HG02981 (cell line): ENCODE data around the gene ITGAV.

Experiments used
- ATAC-seq: cut with Tn5 transposase; IDR thresholded peaks from one replicate; pipeline ENCODE4 v1.9.1; 2021; ENCODE audit warnings: mild to moderate bottlenecking, moderate library complexity; ENCODE audit not compliant: unreplicated experiment

Gene ITGAV

DNA sequence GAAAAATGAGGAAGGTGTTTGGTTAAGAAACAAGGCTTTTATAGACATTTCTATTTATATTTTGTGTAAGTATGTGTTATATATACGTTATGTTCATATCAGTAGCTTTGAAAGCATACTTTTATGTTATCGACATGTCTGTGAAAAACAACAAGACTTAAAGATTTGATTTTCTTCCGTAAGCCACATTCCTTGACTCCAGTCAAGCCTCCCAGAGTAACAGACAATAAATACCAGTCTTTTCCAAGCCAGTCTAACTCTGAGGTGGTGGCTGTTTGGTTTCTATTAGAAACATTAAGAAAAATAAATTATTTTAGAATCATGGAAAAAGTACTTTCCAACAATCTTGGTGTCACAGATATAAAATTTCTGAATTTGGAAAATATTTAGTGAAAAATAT, 16.3 kb upstream of the ITGAV start:
- no peak for ATAC-seq

DNA sequence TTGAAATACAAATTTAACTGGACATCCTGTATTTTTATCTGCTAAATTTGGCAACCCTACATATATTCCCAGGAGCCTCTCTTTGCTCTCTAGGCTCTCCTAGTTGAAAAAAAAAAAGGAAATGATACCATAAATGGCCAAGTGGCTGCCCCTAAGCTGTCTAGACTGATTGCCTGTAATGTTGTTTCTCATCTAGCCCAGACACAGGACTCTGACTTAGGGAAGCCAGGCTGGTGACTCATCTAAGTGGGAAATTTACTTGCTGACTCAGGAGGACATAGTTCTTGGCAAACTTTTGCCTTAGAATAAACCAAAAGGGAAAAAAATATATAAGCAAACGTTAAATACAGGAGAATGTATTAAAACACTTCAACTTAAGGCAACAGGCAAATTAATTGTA, 14.6 kb upstream of the ITGAV start:
- ATAC-seq, result no peak

DNA sequence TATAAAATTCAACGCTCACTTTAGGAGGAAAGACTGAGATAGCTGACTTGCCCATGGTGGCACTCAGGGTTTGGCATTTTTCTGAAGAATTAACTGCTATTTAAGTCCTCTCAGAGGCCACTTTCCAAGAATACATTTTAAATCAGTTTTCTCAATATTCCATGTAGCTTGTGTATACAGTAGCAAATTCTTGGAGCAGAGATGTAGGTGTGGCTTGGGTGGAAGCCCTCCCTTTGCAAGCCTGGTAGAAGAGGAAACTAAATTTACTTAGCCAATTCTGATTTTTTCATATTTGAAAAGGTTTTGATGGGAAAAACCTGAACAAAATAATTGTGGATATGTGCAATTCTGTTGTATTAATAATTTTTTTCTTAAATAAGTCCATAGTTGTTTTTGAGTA, 14.0 kb upstream of the ITGAV start:
- no peak for ATAC-seq

DNA sequence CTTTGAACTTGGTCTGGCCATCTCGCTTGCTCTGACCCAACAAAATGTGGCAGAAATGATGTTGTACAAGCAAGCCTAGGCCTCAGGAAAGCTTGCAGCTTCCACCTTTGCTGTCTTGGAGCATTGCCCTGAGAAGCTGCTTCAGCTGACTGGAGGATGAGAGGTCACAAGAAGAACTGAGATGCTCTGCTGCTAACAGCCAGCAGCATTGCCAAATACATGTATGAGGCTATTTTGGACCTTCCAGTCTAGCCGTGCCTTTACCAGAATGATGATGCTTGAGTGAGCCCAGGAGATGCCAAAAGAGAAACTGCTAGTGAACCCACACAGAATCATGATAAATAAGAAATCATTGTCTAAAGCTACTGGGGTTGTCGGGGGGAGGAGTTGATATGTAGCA, 13.2 kb upstream of the ITGAV start:
- no peak for ATAC-seq

DNA sequence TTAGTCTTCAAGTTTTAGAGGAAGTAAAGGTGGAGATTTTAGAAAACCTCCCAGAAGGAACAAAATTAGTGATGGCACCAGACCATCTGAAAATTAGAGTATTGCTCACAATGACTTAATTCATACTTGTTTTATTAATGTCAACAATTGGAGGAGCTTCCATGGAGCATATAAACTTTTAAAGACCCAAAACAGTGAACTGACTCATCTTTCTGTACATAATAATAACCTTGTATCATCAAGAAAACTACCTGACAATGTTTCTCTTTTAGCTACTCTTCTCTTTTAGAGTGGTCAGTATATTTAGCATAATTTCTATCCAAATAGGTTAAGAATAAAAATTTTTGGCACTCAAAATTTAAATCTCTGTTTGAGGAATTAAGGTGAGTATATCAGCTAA, 7.2 kb upstream of the ITGAV start:
- no peak for ATAC-seq

DNA sequence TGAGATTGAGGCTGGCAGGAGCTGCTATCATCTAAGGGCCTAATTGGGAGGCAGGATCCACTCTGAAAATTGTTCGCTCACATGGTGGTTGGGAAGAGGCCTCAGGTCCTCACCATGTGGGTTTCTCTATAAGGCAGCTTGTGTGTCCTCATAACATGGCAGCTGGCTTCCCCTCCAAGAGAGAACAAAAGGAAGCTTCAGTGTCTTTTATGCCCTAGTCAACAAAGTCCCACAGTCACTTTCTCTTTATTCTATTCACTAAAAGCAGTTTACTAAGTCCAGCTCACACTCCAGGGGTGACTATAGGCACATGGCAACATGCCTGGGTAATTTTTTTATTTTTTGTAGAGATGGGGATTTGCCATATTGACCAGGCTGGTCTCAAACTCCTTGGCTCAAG, 5.8 kb upstream of the ITGAV start:
- no peak for ATAC-seq

DNA sequence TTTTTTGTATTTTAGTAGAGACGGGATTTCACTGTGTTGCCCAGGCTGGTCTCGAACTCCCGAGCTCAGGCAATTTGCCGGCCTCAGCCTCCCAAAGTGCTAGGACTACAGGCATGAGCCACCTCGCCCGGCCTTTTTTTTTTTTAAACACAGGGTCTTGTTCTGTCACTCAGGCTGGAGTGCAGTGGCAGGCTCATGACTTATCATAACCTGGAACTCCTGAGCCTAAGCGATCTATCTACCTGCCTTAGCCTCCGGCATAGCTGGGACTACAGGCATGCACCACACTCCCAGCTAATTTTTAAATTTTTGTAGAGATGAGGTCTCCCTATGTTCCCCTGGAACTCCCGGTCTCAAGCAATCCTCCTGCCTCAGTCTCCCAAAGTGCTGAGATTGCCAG, 1.4 kb upstream of the ITGAV start:
- no peak for ATAC-seq

DNA sequence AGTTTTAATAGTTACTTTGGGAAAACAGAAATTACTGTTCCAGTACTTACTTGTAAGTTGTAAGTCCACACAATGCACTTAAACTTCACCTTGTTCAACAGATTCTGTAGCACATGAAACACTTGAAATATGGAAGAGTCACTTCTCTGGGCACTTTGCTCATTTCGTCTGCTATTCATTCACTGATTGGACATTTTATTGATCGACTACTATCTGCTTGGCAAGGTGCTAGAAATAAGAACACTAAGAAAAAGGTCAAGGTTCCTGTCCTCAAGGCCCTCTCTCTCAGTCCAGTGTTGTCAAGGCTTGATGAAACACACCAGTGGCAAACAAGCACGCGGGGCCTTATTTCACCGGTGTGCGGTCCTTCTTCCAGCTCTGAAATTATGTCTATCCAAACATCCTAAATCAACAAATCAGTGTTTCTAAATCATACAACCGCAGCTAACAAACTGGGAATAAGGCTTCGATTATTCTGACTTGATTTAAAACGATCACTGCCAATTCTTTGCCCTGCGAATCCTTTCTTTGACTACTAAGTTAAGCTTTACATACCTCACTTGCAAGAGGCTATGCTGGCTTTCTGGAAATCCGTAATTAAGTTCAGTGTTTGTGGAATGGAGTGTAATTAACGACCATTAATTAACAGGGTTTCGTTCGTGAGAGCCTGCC, 780 bp upstream of the ITGAV start:
- no peak for ATAC-seq

DNA sequence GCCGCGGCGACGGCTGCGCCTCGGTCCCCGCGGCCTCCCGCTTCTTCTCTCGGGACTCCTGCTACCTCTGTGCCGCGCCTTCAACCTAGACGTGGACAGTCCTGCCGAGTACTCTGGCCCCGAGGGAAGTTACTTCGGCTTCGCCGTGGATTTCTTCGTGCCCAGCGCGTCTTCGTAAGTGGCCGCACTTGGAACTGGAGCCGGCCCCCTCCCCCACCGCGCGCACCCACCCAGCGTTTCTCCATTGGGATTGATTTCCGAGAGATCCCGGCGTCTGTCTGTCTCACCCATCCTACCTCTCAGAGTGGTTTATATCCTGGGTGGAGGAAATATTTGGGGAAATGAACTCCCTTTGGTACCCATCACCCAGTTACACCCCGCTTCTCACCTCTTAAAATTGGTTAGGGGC, 498 bp downstream of the ITGAV start:
- ATAC-seq, result no peak

DNA sequence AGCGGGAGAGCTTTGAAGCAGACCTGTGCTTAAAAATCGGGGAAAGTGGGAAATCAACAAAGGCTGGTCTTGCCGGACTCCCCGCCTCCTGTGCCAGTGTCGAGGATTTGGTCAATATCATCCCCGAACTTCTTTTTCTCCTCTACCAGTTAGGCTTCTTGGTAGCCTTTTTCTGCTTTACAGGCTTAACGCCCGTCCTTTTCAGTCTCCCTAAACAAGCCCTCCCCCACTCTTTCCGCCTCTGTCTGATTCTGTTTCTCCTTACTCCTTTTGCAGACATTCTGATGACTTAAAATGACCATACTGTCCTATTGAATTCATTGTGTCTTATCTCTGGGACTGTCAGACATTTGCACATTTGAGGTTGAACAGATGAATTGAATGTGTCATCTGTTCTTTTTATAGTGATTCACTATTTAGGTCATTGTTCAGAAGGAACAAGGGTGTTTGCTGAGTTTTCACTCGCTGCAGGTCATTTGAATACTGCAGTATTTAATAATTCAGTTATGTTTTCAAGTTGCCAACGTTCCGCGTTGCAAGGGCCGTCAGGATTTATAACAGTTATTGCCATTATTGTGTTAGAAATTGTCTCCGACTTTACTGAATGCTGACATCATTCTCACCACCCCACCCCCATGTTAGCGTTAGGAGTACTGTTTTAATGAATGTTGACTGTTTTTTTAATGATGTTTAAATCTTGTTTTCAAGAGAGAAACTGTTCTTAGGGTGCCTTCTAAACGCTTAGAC, 1.1 kb downstream of the ITGAV start:
- peak; percentile 8 for ATAC-seq

DNA sequence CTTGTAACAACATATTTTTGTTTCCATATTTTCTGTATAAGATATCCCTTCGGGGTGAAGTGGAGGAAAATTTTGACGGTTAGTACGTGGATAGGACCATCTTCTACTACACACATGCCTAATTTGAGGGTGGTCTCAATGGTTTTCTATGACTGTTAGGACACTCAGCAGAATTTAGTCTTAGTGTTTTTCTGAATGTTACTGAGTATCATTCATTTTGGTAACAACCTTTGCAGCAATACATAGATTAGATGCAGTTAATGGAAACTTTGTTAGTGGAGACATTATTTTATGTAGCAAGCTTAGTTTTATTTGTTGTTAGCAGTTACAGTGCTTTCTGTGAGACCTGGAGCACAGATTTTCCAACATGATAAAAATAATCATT, 1.6 kb downstream of the ITGAV start:
- ATAC-seq, result no peak

DNA sequence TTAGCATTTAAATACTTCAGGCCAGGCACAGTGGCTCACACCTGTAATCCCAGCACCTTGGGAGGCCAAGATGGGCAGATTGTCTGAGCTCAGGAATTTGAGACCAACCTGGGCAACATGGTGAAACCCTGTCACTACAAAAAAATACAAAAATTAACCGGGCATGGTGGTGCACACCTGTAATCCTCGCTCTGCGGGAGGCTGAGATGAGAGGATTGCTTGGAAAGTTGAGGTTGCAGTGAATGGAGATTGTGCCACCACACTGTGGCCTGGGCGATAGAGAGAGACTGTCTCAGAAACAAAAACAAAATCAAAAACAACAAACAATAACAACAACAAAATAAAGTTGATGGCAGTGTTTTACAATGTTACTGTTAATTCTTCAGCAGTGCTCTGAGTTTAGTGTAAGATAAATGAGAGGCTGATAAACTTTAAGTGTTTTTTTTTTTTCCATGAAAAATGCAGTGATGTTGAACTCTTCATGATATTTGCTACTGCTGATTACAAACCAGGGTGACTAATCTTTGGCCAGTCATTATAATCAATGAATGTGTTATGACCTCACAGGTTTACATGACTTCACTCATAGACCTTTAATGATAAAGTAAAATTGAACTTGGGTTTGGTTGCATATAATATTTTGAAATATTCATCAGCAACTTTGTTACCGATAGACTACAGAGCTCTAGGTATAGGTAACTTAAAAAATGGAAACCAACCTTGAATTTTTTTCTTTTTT, 2.5 kb downstream of the ITGAV start:
- no peak for ATAC-seq

DNA sequence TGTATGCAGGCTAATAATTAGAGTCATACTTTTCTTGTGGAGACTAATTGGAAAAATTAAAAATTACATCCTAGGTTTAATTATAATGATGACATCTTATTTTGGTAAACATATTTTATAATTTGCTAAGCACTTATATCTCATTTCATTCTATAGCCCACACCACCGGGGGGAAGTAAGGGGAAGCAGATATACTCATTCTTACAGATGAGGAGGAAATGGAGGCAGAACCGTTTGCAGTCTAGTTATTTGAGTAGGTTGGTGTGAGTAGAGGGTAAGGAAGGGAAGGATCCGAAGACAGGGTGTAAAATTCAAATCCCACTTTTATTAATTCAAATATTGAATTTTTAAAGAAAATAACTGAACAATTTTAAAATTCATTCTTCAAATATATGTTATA, 3.7 kb downstream of the ITGAV start:
- no peak for ATAC-seq

DNA sequence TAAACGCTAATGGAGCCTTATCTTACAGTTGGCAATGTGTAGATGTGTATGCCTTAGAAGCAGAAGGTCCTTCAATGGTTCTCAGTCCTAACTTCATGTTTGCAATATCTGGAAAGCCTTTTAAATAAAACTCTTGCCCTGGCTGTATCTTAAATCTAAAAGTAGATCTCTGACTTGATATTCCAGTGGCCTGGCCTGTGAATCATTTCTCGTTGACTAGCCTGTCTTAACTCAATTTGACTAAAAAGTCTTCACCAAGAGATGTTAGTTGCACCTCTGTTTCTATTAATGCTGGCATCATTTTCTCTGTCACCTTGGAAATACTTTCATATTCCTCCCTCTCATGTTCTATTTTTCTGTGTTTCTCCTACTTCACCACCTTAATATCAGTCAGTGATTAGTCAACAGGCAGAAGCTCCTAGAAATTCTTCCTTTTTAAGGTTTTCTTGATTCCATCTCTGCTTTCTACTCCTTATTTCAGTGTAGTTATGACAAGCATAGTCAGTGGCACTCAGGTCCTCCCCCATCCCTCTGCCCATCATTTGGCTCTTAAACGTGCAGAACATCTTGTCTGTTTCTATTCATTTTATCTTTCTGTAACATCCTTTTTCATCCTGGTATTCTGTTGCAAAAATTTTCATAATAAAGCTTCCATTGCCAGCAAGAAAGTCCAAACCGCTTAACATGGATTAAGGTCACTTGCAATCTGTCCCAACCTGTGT, 4.3 kb downstream of the ITGAV start:
- no peak for ATAC-seq

DNA sequence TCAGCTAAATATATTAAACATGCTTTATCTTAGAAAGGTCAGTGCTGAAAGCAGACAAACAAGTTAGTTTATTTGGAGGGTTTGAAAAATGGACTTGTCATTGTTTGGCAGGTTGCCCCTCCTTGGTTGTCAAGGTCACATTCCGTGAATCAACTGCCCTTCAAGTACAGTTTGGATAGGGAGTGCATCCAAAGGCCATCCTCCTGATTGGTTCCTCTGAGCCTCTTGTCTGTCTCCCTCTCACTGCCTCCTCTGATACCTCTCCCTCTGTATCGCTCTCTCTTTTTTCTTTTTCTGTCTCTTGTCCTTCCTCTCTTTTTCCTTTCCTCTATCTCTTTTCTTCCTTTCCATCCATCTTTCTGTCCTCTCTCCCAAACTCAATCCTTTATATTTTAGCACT, 5.4 kb downstream of the ITGAV start:
- ATAC-seq, result no peak

DNA sequence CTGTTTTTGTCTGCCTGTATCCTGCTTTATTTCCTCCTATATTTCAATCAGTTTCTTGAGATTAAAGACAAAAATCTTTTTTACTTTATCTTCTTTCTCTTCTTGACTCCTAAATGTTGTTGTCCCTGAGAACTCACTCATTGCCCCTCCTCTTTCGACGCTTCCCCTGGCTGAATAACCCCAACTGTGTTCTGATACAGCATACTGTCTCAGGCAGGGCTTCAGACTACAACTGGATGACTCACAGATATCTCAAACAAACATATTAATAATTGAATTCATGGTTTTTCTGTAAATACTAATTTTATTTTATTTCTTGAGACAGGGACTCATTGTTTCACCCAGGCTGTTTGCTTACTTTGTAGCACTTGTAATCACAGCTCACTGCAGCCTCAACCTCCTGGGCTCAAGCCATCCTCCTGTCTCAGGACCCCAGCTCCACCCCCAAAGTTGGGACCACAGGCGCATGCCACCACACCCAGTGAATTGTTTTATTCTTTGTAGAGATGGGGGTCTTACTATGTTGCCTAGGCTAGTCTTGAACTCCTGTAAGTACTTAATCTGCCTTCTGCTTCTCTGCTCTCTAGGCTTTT, 9.4 kb downstream of the ITGAV start:
- ATAC-seq, result no peak

DNA sequence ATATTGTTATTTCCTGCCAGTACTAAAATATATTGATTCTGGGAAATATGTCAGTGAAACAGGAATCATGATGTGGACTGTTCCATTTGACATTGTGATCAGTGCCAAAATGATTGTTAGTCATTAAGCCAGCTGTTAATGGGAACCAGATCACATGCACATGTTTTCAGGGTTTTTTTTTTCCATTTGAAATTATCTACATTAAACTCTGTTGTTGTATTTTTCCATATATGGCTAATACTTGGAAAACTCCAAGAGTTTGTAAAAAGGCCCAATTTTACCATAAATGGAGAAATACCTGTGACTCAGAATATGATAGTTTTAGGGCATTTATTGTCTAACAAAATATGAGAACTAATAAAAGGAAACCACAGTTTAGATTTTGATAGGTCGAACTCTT, 13.4 kb downstream of the ITGAV start:
- ATAC-seq, result no peak

DNA sequence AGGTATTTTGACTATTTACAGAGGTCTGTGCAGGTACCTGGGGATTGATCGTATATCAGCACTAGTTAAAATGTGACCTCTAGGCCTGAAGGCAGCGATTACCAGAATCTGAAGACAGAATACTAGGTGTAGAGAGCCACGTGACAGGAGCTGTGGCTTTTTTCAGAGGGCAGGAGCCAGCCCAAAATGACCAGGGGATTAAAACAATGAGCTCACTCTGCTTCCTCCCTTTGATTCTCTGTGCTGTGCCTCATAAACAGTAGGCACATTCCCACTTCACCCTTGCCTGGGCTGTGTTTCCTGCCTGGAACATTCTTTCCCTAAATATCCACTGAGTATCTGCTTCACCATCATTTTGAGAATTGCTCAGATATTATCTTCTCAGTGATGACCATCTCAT, 15.2 kb downstream of the ITGAV start:
- no peak for ATAC-seq

DNA sequence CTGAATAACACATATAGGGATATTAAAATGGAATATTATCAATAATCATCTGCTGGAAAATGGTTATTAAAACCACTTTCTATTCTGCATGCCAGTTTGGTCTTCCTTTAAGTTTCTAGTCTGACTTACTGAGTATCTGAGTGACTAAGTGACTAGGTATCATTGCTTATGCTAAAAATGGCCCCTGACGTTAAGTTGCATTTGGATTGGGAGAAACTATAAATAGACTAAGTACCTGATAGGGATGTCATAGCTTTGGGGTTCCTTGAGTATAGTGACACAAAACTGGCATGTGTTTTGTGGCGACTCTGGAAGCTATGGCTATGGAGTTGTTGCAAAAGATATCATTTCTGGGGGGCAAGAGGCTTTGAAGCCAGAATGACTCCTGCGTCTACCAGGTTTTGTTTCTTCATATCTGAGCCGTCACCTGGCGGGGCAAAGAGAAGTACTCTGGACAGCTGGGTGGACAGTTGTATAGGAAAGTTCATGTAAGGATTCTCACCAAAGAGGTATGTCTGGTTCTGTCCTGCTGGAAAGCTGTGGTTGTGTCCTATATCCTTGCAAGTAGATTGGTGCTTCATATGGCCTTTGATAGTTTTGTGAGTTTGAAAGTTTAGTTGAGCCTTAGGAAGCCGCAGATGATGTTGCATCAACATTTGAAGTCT, 17.9 kb downstream of the ITGAV start:
- no peak for ATAC-seq

DNA sequence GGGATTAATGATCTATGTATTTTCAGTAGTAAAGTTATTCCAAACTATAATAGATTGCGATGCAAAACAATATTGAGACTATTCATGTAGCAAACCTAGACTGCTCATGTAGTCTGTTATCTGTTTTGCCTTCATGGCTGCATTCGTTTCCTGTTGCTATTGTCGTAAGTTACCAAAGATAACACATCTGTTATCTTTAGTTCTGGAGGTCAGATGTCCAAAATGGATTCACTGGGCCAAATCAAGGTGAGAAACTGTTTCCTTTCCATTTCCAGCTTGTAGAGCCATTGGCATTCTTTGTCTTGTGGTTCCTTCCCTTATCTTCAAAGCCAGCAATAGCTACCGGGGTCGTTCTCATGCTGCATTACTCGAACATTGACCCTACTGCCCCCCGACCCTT, 20.9 kb downstream of the ITGAV start:
- ATAC-seq, result no peak

DNA sequence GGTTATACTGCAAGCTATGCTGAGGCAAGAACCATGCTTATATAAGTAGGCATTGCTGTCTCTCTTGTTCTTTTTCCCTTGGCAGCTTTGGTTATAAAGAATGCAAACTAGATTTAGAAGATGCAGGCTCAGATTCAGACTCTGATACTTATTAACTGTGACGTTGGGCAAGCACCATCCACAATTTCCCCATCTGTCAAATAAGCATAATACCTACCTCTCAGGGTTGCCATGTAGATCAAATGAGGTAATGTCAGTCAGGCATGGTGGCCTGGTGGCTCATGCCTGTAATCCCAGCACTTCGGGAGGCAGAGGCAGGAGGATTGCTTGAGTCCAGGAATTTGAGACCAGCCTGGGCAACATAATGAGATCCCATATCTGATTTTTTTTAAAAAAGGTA, 21.7 kb downstream of the ITGAV start:
- no peak for ATAC-seq
